ENCODE results near the gene ZSWIM5. TPM values are rescaled to one million over a fixed set of nuclear protein-coding genes. Genes with fewer than 3 reads are reported as not detected.

The ZSWIM5 gene
- total and polyA plus RNA-seq, 9 of the 15 experiments (the other 6 are each of a cell fraction or from before 2014, with no cell fraction given): under 0.01 to 0.07 (median 0.03) TPM; not detected in 3

DNA sequence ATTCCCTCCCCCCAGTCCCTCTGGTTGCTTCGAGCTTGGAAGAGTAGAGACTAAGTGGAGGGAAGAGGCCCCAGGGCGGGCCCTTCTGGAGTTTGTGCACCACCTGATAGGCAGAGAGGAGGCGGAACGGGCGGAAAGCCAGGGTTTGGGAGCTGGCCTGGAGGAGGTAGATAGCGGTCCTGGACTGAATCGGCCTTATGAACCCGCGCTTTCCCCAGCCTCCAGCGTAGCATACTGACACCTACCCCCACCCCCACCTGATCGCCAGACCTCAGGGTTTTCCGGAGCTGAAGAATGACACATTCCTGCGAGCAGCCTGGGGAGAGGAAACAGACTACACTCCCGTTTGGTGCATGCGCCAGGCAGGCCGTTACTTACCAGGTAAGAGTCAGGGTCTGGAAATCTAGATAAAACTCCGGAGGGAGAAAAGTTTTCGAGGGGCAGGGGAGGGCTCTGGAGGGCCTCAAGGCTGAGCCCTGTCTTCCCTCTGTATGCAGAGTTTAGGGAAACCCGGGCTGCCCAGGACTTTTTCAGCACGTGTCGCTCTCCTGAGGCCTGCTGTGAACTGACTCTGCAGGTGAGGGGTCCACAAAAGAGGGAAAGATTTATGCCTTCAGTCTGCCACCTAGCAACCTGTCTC is 193.6 kb downstream of the ZSWIM5 start (continued):
- TF ChIP-seq, protein P1, sequence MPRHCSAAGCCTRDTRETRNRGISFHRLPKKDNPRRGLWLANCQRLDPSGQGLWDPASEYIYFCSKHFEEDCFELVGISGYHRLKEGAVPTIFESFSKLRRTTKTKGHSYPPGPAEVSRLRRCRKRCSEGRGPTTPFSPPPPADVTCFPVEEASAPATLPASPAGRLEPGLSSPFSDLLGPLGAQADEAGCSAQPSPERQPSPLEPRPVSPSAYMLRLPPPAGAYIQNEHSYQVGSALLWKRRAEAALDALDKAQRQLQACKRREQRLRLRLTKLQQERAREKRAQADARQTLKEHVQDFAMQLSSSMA (CRISPR knock-in tag; IDR thresholded peaks at IDR 0.05): no peak
- TF ChIP-seq RUNX1 (IDR thresholded peaks at IDR 0.05; ENCODE audit: low read depth): peak; percentile 83; the same call in 1 of the 2 replicates
- peak; percentile 17; the same call in 1 of the 2 replicates for TF ChIP-seq ZEB2 (IDR thresholded peaks at IDR 0.05)
- no peak for TF ChIP-seq ZNF76 (CRISPR knock-in tag; IDR thresholded peaks at IDR 0.05; ENCODE audit: borderline replicate concordance)
- TF ChIP-seq RFX1 (IDR thresholded peaks at IDR 0.05): no peak
- TF ChIP-seq ZNF354B (CRISPR knock-in tag; IDR thresholded peaks at IDR 0.05): no peak
- TF ChIP-seq TARDBP (IDR thresholded peaks at IDR 0.05): peak; percentile 32; the same call in 1 of the 2 replicates
- TF ChIP-seq, protein P2, sequence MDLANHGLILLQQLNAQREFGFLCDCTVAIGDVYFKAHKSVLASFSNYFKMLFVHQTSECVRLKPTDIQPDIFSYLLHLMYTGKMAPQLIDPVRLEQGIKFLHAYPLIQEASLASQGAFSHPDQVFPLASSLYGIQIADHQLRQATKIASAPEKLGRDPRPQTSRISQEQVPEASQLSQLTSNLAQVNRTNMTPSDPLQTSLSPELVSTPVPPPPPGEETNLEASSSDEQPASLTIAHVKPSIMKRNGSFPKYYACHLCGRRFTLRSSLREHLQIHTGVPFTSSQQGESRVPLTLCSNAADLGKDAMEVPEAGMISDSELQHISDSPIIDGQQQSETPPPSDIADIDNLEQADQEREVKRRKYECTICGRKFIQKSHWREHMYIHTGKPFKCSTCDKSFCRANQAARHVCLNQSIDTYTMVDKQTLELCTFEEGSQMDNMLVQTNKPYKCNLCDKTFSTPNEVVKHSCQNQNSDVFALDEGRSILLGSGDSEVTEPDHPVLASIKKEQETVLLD (IDR thresholded peaks at IDR 0.05): no peak; the same call in 1 of the 2 replicates
- TF ChIP-seq ZNF263 (CRISPR knock-in tag; IDR thresholded peaks at IDR 0.05; ENCODE audit: borderline replicate concordance): peak; percentile 44; the same call in 1 of the 2 replicates
- TF ChIP-seq FIP1L1 (IDR thresholded peaks at IDR 0.05; ENCODE audit: low read depth, low read length, poor library complexity, severe bottlenecking): no peak
- no peak for TF ChIP-seq ZNF384 (IDR thresholded peaks at IDR 0.05; ENCODE audit: low read depth, low read length)
- TF ChIP-seq SMARCB1 (IDR thresholded peaks at IDR 0.05; ENCODE audit: insufficient read length, low read depth): no peak
- no peak for TF ChIP-seq ZNF133 (CRISPR knock-in tag; IDR thresholded peaks at IDR 0.05)
- TF ChIP-seq XRCC4 (IDR thresholded peaks at IDR 0.05; ENCODE audit: extremely low read depth, insufficient read depth, insufficient read length): no peak
- TF ChIP-seq KAT7 (CRISPR knock-in tag; IDR thresholded peaks at IDR 0.05; ENCODE audit: borderline replicate concordance): peak; percentile 98; the same call in 1 of the 2 replicates
- peak; percentile 24 to 40; a peak in 3 of 4 replicates for TF ChIP-seq RAD21 (CRISPR knock-in tag; conservative IDR thresholded peaks at IDR 0.05 in 1 of 2, IDR thresholded peaks at IDR 0.05 in 1 of 2)
- no peak for TF ChIP-seq RBM39 (optimal IDR thresholded peaks at IDR 0.05; ENCODE audit: low read depth, low read length)
- peak; percentile 92 for TF ChIP-seq MYC (IDR thresholded peaks at IDR 0.05; ENCODE audit: low read depth, low read length)
- TF ChIP-seq MYC (CRISPR knock-in tag; IDR thresholded peaks at IDR 0.05; ENCODE audit: borderline replicate concordance, low read depth): no peak
- peak; percentile 59; the same call in 1 of the 2 replicates for TF ChIP-seq ZSCAN29 (IDR thresholded peaks at IDR 0.05)
- TF ChIP-seq ZNF75A (CRISPR knock-in tag; IDR thresholded peaks at IDR 0.05): no peak
- TF ChIP-seq BRF1 (IDR thresholded peaks at IDR 0.05; ENCODE audit: borderline replicate concordance, extremely low read depth, insufficient read length): no peak
- TF ChIP-seq, protein P3, sequence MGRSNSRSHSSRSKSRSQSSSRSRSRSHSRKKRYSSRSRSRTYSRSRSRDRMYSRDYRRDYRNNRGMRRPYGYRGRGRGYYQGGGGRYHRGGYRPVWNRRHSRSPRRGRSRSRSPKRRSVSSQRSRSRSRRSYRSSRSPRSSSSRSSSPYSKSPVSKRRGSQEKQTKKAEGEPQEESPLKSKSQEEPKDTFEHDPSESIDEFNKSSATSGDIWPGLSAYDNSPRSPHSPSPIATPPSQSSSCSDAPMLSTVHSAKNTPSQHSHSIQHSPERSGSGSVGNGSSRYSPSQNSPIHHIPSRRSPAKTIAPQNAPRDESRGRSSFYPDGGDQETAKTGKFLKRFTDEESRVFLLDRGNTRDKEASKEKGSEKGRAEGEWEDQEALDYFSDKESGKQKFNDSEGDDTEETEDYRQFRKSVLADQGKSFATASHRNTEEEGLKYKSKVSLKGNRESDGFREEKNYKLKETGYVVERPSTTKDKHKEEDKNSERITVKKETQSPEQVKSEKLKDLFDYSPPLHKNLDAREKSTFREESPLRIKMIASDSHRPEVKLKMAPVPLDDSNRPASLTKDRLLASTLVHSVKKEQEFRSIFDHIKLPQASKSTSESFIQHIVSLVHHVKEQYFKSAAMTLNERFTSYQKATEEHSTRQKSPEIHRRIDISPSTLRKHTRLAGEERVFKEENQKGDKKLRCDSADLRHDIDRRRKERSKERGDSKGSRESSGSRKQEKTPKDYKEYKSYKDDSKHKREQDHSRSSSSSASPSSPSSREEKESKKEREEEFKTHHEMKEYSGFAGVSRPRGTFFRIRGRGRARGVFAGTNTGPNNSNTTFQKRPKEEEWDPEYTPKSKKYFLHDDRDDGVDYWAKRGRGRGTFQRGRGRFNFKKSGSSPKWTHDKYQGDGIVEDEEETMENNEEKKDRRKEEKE (IDR thresholded peaks at IDR 0.05; ENCODE audit: borderline replicate concordance in 1 of 2, control insufficient read depth in 1 of 2, low read depth in 2 of 2, low read length in 1 of 2): peak in 1 of 2 experiments; percentile 68; a peak in 1 of 4 replicates
- no peak for TF ChIP-seq MYBL2 (IDR thresholded peaks at IDR 0.05; ENCODE audit: low read depth)
- no peak for TF ChIP-seq MYBL2 (CRISPR knock-in tag; IDR thresholded peaks at IDR 0.05; ENCODE audit: borderline replicate concordance)
